Cardiac fibroblast (primary cell): ENCODE data around the gene TPCN2.
"Not testable (repeated sequence)": the region's sequence is repeated elsewhere in the genome, so short reads cannot be mapped to it uniquely, and the experiment has no call there.

Experiments
- DNase-seq, 2 donors: peaks; one replicate each; pipeline versions ENCODE4 v3.0.0 to v3.0.0-alpha.2; 2010; ENCODE audit warnings: low read depth in 2 of 2
- H3K4me3 ChIP-seq, 2 donors: replicated peaks in 1 of 2; 1 replicate in 1 of 2; 2 replicates in 1 of 2; pipeline ENCODE4 v1.5.1; 2011; ENCODE audit warnings: low read depth in 2 of 2, low read length in 2 of 2, mild to moderate bottlenecking in 2 of 2, moderate library complexity in 1 of 2
- CTCF ChIP-seq: IDR thresholded peaks from one replicate; pipeline ENCODE4 v1.5.1; 2011; ENCODE audit warnings: low read depth, mild to moderate bottlenecking, low read length, inconsistent platforms

The TPCN2 gene

GRCh38 chr11:69140635-69141034 lies 91.9 kb downstream of the TPCN2 start:
- no peak for DNase-seq
- no peak overlapping the region for H3K4me3 ChIP-seq
- TF ChIP-seq CTCF = no peak

DNA sequence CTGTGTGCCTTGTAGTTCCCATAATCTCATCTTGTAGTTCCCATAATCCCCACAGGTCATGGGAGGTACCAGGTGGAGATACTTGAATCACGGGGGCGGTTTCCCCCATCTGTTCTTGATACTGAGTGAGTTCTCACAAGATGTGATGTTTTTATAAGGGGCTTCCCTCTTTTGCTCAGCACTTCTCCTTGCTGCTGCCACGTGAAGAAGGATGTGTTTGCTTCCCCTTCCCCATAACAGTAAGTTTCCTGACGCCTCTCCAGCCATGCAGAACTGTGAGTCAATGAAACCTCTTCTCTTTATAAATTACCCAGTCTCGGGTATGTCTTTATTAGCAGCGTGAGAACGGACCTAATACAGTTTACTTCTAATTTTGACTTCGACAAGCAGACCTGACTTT lies 93.0 kb downstream of the TPCN2 start:
- DNase-seq = no peak
- no peak overlapping the region for H3K4me3 ChIP-seq
- TF ChIP-seq CTCF = no peak

GRCh38 chr11:69142895-69143294 lies 94.2 kb downstream of the TPCN2 start:
- no peak overlapping the region for H3K4me3 ChIP-seq
- DNase-seq = no peak
- TF ChIP-seq CTCF = no peak

DNA sequence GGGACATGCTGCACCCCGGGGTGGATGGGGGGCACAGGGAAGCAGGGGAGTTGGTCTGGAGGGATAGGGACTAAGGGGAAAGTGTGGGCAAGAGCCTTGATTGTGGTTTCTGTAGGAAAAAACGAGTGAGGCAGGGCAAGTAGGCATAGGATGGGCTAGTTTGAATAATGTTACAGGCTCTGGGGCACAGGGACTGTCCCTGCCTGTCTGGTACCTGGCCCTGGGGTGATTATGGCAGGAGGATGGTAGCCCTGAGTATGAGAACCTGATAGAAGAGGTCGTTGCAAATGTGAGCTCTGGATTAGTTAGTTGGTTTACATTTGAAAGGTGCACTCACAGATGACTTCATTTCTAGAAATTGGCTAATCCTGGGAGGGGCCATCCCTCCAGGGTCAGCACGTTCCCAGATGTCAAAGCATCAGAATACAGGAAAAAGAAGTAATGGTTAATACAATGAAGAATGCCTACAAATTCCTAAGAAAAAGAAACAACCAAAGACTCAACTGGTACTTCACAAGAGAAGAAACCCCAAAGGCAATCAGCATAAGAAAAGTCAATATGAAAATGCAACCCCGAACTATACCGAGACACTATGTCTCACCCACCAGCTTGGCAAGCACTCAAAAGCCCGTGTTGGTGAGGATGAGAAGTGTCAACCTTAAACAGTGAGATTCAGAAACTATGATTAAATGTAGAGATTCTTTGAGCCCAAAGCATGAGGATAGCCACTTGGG lies 95.8 kb downstream of the TPCN2 start:
- no peak for TF ChIP-seq CTCF
- no peak for DNase-seq
- H3K4me3 ChIP-seq = no peak overlapping the region

- no peak overlapping the region for H3K4me3 ChIP-seq
- TF ChIP-seq CTCF = no peak
- peak in 1 of 2 donors; percentile 13 for DNase-seq
These were observed 96.3 kb downstream of the TPCN2 start for GRCh38 chr11:69145050-69145380.

DNA sequence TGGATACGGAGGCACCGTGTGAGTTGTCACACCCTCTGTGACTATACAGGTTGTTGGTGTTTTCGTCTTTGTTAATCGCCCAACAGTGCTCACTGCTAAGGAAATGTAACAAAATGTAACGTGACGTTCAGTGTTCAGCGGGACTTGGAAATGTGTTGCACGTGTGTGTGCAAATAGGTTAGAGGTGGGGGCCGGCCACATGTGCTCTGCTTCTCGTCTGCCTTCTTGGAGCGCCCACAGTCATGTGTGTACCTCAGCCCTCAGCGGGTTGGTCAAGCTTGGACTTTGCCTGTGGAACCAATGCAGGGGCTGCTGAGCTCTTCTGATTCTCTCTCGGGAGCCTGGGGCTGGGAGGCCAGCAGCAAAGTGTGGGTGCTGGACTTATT lies 99.6 kb downstream of the TPCN2 start:
- no peak overlapping the region for H3K4me3 ChIP-seq
- DNase-seq = no peak
- no peak for TF ChIP-seq CTCF

- no peak for DNase-seq
- H3K4me3 ChIP-seq = no peak overlapping the region
- no peak for TF ChIP-seq CTCF
These were observed 100.1 kb downstream of the TPCN2 start for GRCh38 chr11:69148806-69149205.

DNA sequence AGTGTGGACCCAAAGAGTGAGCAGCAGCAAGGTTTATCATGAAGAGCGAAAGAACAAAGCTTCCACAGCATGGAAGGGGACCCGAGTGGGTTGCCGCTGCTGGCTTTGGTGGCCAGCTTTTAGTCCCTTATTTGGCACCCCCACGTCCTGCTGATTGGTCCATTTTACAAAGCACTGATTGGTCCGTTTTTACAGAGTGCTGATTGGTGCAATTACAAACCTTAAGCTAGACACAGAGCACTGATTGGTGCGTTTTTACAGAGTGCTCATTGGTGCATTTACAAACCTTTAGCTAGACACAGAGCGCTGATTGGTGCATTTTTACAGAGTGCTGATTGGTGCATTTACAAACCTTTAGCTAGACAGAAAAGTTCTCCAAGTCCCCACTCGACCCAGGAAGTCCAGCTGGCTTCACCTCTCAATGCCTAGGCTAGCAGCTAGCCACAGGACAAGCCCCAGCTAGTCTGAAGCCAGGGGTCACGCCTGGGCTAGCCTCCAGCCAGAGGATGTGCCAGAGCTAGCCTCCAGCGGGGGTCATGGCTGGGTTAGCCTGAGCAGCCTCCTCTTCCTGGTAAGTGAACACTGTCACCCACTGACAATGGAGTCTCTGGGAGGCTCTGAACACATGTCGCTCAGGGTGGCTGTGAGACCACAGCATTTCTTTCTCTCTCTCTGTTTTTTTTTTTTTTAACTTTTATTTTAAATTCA lies 100.8 kb downstream of the TPCN2 start:
- not testable (repeated sequence) for DNase-seq, H3K4me3 ChIP-seq
